ENCODE results near the gene MAGEB3.
"Not testable (repeated sequence)": the region's sequence is repeated elsewhere in the genome, so short reads cannot be mapped to it uniquely, and the experiment has no call there.

The MAGEB3 gene

DNA sequence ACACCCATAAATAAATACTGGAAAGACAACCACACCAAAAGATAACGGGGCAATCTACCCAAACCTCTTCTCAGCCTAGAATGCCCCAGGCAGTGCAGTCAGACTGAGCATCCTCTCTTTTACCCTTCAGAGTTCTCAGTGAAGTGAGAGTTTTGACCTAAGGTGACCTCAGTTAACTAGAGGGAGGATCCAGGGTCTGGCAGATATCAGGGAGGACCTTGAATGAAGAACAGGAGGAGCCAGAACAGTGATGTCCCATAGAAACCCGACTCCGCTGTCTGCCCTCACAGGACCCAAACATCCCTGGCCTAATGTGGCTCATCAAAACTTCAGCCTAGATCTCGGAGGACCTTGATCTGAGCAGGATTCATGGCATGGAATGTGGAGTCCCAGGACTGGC is at the start of gene MAGEB3:
TSS of gene MAGEB3 (plus strand) at position 263 of the 400 bp plus-strand sequence. CDS start 5,268 bp downstream, outside the sequence.
- DNase-seq = no peak

DNA sequence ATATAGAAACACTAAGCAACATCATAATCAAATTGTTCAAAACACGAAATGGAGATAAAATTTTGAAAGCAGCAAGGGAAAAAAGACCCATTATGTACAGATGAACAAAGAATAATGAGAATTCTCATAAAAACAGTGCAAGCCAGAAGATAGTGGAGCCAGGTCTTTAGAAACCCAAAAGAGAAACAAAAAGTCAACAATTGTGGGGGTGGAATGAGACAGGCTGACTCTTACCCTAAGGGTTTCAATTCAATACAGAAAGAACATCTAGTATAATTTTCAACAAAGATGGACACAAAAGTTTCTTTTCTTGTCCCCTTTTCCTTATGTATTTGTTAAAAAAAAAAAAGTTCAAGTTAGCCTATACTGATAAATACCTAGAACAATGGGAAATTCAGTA is 49.1 kb upstream of the MAGEB3 start:
- no peak for DNase-seq

- DNase-seq = no peak
Observed at GRCh38 chrX:30183554-30183953, 46.9 kb upstream of the MAGEB3 start.

DNA sequence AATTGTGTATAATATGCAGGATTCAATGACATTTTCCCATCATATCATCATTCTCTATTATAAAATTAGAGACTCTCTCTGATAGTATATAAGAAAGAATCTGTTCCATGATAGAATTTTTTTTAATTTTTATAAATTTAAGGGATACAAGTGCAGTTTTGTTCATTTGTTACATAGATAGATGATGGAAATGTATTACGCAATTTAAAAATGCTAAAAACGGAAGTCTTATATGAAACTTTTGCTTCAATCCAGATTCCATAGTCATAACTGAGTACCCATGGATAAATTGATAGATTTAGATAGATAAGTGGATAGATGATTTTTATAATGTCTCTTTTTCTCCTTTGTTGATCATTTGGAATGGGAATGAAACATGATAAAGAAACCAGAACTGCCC is 40.0 kb upstream of the MAGEB3 start:
- DNase-seq = no peak

DNA sequence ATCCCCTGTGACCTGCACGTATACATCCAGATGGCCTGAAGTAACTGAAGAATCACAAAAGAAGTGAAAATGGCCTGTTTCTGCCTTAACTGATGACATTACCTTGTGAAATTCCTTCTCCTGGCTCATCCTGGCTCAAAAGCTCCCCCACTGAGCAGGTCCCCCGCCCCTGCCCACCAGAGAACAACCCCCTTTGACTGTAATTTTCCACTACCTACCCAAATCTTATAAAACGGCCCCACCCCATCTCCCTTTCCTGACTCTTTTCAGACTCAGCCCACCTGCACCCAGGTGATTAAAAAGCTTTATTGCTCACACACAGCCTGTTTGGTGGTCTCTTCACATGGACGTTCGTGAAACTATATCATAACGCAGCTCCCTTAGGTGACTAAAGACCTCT is 36.5 kb upstream of the MAGEB3 start:
- not testable (repeated sequence) for DNase-seq

DNA sequence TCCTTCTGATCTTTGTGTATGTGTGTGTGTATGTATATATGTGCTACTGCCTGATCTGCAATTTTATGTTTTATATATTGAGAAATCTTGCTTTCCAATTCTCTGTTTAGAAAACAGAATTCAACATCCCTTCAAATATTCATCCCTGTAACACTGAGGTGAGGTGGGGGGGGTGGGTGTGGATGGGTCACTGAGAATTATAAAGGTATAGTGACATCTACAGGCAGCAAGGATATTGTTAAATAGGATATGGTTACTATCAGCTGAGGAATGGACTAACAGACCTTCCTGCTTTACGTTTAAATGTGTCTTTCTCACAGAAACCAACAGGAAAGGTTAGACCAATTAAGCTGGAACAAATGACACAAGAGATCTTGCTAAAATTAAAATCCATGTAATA is 34.1 kb upstream of the MAGEB3 start:
- DNase-seq = no peak

GRCh38 chrX:30212172-30212571 is 18.3 kb upstream of the MAGEB3 start:
- no peak for DNase-seq

- no peak for DNase-seq
Observed at GRCh38 chrX:30215357-30215843, 15.1 kb upstream of the MAGEB3 start, which contains the start of gene MAGEB2. MAGEB2 (plus strand) TSS chrX:30215563; CDS start chrX:30218581, 3,018 bp downstream.

GRCh38 chrX:30217465-30217864 is 13.0 kb upstream of the MAGEB3 start:
- no peak for DNase-seq

DNA sequence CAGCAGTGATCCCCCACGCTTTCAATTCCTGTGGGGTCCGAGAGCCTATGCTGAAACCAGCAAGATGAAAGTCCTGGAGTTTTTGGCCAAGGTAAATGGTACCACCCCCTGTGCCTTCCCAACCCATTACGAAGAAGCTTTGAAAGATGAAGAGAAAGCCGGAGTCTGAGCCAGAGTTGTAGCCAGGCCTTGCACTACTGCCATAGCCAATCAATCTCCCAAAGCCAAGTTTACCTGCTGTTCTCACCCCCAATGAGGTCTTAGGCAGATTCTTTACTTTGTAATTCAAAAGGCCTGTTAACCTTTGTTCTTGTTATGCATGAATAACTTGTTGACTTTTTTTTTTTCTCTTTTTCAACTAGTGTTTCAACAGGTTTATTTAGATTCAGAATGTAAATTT is 11.1 kb upstream of the MAGEB3 start:
- no peak for DNase-seq

- no peak for DNase-seq
Observed at GRCh38 chrX:30220661-30221060, 9.8 kb upstream of the MAGEB3 start.

- no peak for DNase-seq
Observed at GRCh38 chrX:30224536-30224935, 5.9 kb upstream of the MAGEB3 start.

DNA sequence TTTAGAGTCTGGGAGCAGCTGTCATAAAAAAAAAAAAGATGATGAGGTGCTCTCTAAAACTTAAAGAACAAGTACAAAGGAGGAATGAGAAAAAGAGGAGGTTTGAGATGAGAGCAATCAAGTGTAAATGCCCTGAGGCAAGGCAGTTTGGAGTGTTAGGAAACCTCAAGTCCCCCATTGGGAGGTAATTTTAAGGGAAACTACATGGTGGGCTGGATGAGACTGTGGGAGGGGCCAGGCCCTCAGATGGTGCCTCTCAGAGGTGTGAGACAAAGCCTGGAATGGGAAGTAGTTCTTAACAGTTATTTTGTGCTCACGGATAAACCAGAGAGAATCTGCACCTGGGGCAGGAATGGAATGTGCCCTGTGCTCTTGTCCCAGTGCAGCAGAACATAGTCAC is 1.9 kb upstream of the MAGEB3 start:
- no peak for DNase-seq

GRCh38 chrX:30241724-30242415 is 11.4 kb downstream of the MAGEB3 start, which contains the start of gene MAGEB4:
MAGEB4 (plus strand) TSS chrX:30242000; CDS start chrX:30242136, 136 bp downstream.
- DNase-seq = no peak

- no peak for DNase-seq
Observed at GRCh38 chrX:30246769-30247489, 16.5 kb downstream of the MAGEB3 start, which contains the start of gene MAGEB1. MAGEB1 (plus strand) TSS chrX:30247146; CDS start chrX:30250494, 3,348 bp downstream.

GRCh38 chrX:30248854-30249253 is 18.4 kb downstream of the MAGEB3 start:
- DNase-seq = no peak

DNA sequence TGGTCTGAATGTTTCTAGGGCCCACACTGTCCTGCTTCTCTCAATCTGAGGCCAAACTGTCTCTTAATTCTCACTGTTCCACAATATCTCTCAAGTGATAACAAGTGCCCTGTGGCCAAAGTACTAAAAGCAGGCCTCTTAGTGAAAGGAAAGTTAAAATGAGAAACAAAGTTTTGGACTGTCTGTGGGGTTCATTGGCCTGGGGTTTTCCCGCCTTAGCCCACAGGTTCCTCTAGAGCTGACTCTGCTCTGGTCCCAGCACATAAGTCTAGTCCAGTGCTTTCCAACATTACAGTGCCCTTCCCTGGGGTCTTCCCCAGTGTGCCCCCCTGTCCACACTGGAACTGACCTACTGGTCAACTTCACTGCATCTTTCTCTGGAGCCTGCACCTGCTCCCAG is 22.8 kb downstream of the MAGEB3 start:
- DNase-seq = no peak

GRCh38 chrX:30259927-30260326 is 29.5 kb downstream of the MAGEB3 start:
- no peak for DNase-seq

DNA sequence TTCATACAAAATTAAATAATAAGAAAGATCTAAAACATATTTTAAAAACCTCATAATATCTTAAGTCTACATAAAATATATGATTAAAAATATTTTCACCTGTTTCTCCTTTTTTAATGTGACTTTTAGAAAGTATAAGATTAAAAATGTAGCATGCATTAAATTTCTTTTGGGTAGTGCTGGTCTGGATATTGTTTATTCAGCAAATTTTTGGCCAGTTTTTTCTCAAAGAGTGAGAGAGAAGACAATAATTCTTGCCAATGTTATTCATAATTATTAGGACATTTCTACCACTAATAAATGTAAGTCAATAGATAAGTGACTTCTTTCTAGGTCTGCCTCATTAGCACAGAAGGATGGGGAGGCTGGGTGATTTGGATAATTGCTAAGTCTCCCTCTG is 30.6 kb downstream of the MAGEB3 start:
- no peak for DNase-seq

DNA sequence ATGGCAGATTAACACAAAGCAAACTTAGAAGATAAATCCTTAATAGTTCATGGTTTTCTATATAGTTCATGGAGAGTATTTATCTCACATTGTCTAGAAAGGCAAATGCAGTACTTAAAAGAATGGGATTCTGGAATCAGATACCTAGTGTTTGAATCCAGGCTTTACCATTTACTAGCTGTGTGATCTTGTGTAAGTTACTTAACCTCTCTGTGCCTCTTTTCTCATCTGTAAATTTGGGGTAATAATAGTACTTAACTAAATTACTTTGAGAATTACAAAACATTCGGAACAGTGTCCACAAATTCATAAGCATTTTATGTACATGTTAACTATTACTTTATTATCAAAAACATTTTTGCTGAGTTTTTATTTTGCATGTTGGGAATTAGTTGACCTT is 32.3 kb downstream of the MAGEB3 start:
- DNase-seq = no peak

GRCh38 chrX:30270639-30271038 is 40.2 kb downstream of the MAGEB3 start:
- DNase-seq = no peak

GRCh38 chrX:30275498-30275897 is 45.0 kb downstream of the MAGEB3 start:
- DNase-seq = no peak

- DNase-seq = no peak
Observed at GRCh38 chrX:30278365-30278764, 47.9 kb downstream of the MAGEB3 start.

GRCh38 chrX:30280428-30280827 is 50.0 kb downstream of the MAGEB3 start:
- no peak for DNase-seq

All from GOT3 (cell line).